ENCODE results near the gene KIAA0825.
A peak's percentile ranks its signal among the peaks of the same experiment; 100 is the strongest.
"Not testable (repeated sequence)": the region's sequence is repeated elsewhere in the genome, so short reads cannot be mapped to it uniquely, and the experiment has no call there.

Gene KIAA0825

DNA sequence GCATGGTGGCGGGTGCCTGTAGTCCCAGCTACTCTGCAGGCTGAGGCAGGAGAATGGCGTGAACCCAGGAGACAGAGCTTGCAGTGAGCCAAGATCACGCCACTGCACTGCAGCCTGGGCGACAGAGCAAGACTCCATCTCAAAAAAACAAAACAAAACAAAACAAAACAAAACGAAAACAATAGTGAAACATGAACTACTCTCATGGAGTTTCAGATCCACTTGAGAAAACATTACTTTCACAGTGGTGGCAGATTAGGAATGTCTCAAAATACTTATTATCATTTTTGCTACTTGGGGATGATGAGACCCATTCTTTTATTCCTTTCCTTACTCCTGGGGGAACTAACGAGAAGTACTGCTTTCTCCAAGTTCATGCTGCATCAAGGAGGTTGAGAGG is 448.2 kb downstream of the KIAA0825 start:
- DNase-seq: not testable (repeated sequence)

DNA sequence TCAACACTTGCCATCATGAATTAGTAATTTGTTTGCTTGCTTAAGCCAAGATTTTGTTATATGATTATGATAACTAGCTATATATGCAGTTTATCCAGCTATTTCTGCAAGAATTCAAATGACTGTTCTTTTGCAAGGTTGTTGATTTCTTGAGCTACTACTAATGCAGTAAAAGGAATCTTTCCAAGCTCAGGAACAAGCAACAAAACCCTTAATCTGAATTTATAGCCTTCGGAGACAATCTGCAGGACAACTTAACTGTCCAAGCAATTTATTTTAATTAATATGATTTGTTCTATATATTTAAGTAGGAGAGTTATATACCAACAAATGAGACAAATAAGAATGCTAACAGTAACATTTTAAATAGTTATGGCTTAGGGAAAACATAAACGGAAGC is 450.3 kb downstream of the KIAA0825 start:
- DNase-seq: no peak

DNA sequence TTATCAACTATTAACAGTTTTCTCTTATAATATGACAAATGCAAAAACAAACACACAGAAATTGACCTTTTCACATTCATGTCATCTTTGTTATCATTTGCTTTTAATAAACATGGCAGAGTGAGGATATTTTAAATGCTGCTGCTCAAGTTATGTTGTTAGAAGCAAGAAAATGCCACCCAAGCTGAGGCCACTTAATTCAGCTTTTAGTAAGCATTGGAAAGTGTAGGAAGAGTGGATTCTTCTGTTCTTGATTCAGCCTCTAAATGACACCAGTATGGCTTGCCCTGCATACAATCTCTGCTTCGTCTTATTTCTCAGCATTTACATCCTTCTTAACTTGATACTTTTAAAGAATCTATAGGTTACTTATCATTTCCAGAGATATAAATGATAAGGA is 456.6 kb downstream of the KIAA0825 start:
- DNase-seq: no peak

DNA sequence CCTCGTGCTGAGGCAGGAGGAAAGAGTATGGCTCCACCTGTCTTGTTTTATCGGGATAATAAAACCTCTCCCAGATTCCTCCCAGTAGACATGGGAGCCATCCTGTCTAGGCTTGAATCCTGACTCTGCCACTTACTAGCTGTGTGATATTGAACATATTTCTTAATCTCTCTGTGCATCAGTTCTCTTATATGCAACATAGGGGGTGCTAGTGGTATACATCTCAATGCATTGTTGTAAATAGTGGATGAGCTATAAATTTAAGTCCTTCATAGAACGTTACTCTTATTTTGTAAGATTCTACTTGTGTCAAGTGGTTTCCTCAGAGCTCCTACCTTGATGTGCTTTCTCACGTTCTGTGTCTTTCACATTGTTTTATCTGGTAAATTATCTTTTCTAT is 459.3 kb downstream of the KIAA0825 start:
- no peak for DNase-seq

DNA sequence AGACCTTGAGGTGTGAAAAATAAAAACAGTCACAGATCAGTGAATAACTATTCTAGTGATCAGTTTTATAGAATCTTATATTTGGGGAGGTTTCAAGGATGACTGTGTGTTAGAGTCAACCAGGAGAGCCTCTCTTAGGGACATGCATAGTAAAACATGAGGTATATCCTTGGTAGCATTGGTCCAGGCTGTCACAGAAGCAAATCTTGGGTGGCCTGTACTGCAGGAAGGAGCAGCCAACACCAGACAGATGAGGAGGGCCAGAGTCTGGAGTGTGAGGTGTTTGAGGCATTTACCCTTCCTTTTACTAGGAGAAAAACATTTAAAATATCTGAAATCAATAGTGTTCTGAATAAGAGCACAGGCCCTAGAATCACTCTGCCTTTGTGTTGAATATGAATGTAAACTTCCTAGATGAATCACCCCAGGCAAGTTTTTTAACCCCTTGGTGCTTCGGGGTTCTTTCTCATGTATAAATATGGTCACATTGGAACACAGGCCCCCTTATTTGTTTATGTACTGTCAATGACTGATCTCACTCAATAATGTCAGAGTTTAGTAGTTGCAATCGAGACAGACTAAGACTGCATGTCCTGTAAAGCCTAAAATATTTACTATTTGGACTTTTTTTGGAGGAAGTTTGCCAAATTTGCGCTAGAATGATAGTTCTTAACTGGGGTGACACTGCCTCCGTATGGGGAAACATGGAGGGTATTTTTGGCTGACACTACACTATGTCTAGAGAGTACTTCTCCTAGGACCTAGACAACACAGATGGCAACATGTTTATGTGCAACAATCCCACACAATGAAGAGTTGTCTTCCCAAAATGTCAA is 460.5 kb downstream of the KIAA0825 start:
- DNase-seq: no peak

DNA sequence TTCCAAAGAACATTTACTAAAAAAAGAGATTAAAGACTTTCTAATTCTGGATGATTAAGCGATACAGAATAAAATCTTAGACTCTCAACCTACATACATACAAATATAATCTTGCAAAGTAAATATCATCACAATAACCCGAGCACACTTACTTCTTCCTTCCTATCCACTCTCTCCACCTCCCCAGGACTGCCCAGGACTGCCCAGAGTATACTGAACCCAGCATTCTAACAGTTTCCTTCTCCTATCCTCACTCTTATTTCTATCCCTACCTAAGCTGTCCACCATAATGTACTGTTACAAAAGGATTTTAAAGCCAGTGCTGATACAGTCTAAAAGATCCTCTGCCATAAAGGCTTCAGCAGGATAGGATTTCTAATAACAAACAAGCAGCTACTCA is 463.7 kb downstream of the KIAA0825 start:
- DNase-seq: no peak

DNA sequence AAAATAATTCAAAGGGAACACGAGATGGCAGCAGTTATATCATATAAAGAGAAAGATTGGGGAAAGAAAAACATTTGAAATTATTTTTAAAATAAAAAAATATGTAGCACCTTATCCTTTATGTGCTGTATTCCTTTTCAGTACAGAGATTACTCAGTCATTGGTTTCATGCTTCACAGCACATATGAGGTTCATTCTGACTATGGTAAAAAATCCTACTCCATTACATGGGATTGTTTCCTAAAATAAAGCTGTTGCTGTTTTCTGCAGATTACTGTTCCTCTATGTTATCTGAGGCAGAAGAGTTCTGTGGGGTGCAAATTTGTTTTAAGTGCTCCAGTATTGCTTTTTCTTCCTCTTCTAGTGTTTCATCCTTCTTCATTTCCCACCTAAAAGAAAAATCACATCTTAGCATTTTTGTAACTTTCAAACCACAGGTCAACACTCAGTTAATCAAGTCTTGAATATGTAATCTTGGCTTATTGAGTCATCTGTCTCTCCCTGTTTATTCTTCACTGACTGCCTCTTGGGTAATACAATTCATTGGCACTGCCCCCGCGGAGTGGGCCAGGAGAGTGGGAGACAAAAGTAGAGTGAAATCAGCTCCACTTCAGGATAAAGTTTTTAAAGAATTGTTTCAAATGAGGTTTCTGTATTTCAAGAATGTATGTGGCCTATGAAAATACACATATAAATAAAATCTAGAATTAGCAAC is 464.5 kb downstream of the KIAA0825 start:
- DNase-seq: no peak

DNA sequence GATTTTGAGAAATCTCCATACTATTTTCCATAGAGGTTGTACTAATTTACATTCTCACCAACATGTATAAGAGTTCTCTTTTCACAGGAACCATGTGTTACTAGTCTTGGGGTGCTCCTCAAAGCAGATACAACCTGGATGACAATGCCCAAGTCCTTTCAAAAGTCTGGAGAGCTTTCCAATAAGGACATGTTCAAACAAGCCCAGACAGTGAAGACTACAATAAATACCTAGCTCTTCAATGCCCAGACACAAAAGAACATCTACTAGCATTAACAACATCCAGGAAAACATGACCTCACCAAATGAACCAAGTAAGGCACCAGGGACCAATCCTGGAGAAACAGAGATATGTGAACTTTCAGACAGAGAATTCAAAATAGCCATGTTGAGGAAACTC is 474.8 kb downstream of the KIAA0825 start:
- DNase-seq: not testable (repeated sequence)

DNA sequence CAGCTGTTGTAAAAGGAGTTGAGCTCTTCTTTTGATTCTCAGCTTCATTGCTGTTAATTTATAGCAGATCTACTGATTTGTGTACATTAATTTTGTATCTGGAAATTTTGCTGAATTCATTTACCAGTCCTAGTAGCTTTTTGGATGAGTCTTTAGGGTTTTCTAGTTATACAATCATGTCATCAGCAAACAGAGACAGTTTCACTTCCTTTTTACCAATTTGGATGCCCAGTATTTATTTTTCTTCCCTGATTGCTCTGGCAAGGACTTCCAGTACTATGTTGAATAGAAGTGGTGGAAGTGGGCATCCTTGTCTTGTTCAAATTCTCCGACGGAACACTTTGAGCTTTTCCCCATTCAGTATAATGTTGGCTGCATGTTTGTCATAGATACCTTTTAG is 478.1 kb downstream of the KIAA0825 start:
- no peak for DNase-seq

DNA sequence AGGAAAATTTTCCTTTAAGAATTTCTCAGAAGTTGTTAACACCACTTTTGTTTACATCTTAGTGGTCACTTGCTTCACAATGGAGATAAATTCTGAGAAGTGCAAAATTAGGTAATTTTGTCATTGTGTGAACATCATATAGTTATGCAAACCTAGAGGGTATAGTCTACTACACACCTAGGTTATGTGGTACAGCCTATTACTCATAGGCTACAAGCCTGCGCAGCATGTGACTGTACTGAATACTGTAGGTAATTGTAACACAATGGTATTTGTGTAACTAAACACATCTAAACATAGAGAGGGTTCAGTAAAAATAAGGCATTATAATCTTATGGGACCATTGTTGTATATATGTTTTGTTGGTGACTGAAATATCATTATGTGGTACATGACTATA is 488.3 kb downstream of the KIAA0825 start:
- no peak for DNase-seq

DNA sequence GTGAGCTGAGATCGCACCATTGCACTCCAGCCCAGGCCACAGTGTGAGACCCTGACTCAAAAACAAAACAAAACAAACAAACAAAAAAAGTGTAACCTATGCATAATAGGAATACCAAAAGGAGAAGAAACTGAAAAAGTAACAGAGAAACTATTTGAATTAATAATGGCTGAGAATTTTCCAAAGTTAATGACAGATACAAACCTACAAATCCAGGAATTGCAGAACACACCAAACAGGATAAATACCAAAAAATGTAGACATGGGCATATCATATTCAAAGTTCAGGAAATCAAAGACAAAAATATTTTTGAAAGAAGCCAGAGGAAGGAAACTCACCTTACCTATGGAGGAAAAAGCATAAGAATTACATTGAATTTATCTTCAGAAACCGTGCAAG is 493.3 kb downstream of the KIAA0825 start:
- no peak for DNase-seq

DNA sequence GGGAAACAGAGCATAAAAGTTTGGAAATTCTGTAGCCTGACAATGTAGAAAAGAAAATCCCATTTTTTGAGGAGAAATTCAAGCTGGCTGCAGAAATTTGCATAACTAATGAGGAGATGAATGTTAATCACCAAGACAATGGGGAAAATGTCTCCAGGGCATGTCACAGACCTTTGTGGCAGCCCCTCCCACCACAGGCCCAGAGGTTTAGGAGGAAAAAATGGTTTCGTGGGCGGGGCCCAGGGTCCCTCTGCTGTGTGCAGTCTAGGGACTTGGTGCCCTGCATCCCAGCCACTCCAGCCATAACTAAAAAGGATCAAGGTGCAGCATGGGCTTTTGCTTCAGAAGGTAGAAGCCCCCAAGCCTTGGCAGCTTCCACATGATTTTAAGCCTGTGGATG is 502.1 kb downstream of the KIAA0825 start:
- DNase-seq: not testable (repeated sequence)

DNA sequence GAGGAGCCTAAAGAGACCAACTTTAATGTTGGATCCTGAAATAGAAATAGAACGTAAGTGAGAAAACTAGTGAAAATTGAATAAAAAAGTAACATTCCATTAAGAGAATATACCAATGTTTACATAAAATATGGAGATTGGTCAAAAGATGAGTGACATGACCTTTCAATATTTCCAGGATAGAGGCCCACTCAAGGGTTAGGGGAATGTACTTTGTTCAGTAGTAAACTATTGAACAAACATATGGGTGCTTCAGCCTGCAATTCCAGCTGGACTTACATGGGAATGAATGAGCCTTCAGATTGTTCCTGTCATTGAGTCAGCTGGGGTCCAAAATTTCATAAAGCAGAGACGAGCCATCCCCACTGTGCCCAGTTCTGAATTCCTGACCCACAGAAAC is 505.3 kb downstream of the KIAA0825 start:
- no peak for DNase-seq

DNA sequence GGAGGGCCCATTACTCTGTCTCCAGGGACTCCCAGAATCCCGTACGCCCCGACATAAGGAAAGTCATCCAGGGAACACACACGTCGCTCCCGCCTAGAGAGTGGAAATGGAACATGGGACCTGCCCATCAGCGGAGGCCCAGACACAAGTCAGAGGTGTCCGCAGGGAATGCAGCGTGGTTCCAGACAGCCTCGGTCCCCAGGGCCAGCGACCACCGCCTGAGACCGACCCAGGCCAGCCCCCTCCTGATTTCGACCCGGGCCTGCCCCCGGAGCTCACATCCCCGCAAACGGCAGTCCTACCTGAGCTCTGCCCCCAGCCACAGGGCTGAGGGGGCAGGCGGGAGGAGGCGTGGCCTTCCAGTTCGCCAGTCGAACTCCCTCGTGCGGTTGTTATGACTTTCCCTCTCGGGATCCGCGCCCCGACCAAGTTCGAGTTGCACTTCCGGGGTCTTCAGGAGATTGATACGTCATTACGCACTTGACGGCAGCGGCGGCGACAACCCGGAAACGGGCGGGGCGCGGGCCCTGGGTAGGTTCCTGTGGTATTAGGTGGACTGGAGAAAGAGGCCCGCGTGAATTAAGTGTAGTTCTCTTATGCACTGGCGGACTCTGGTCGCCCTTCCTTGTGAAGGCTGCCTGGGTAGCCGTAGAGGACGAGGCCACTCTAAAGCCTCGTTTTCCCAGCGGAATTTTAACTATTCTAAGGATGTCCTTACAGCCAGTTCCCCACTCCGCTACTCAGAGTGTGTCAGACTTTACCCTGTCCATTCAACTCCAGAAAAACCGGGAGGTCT is 507.0 kb downstream of the KIAA0825 start:
- DNase-seq: peak; percentile 96

DNA sequence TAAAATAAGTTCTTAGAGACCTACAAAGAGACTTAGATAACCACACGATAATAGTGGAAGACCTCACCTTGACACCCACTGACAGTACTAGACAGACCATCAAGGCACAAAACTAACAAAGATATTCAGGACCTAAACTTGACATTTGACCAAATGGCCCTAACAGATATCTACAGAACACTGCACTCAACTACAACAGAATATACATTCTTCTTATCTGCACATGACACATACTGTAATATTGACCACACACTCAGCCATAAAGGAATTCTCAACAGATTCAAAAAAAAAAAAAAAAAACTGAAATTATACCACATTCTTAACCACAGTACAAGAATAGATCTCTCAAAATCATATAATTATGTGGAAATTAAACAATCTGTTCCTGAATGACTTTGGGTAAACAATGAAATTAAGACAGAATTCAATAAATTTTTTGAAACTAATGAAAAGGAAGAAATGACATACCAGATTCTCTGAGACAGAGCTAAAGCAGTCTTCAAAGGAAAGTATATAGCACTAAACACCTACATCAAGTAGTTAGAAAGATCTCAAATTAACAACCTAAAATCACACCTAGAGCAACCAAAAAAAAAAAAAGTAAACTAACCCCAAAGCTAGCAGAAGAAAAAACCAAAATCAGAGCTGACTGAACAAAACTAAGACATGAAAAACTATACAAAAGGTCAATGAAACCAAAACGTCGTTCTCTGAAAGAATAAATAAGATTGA is 514.7 kb downstream of the KIAA0825 start:
- DNase-seq: no peak

Measured in right hindlimb (tissue), 1 donor.